NT2/D1 (cell line): ENCODE data around the gene DOK1.

Source experiments
- DNase-seq: peaks from one replicate; pipeline ENCODE4 v3.0.0-alpha.2; 2011; ENCODE audit warnings: low read depth, low spot score
- H3K27me3 ChIP-seq: 2 replicates; pipeline ENCODE4 v1.6.0; 2011; ENCODE audit warnings: mild to moderate bottlenecking; ENCODE audit not compliant: insufficient read length, insufficient read depth
- H3K36me3 ChIP-seq: 2 replicates; pipeline ENCODE4 v1.6.1; 2011; ENCODE audit warnings: mild to moderate bottlenecking, low read length, mixed read lengths; ENCODE audit not compliant: insufficient read depth, insufficient read length
- H3K4me1 ChIP-seq: 2 replicates; pipeline ENCODE4 v1.5.1; 2011; ENCODE audit not compliant: insufficient read depth, insufficient read length
- H3K4me3 ChIP-seq: 2 replicates; pipeline ENCODE4 v1.5.1; 2011; ENCODE audit warnings: low read depth; ENCODE audit not compliant: insufficient read length
- H3K9ac ChIP-seq: 2 replicates; pipeline ENCODE4 v1.6.0; 2011; ENCODE audit warnings: low read depth; ENCODE audit not compliant: insufficient read length
- H3K9me3 ChIP-seq: 2 replicates; pipeline ENCODE4 v1.5.1; 2011; ENCODE audit warnings: mild to moderate bottlenecking, low read length; ENCODE audit not compliant: insufficient read depth
- SUZ12 ChIP-seq: IDR thresholded peaks from 2 replicates; pipeline ENCODE4 v1.6.1; 2011; ENCODE audit not compliant: insufficient read length, insufficient read depth; ENCODE audit errors: extremely low read depth
- YY1 ChIP-seq: IDR thresholded peaks from 2 replicates; pipeline ENCODE4 v1.6.1; 2011; ENCODE audit not compliant: insufficient read length, insufficient read depth
- ZNF274 ChIP-seq: IDR thresholded peaks from 2 replicates; pipeline ENCODE4 v1.6.1; 2011; ENCODE audit warnings: mild to moderate bottlenecking, low read depth, low read length

DOK1 gene

DNA sequence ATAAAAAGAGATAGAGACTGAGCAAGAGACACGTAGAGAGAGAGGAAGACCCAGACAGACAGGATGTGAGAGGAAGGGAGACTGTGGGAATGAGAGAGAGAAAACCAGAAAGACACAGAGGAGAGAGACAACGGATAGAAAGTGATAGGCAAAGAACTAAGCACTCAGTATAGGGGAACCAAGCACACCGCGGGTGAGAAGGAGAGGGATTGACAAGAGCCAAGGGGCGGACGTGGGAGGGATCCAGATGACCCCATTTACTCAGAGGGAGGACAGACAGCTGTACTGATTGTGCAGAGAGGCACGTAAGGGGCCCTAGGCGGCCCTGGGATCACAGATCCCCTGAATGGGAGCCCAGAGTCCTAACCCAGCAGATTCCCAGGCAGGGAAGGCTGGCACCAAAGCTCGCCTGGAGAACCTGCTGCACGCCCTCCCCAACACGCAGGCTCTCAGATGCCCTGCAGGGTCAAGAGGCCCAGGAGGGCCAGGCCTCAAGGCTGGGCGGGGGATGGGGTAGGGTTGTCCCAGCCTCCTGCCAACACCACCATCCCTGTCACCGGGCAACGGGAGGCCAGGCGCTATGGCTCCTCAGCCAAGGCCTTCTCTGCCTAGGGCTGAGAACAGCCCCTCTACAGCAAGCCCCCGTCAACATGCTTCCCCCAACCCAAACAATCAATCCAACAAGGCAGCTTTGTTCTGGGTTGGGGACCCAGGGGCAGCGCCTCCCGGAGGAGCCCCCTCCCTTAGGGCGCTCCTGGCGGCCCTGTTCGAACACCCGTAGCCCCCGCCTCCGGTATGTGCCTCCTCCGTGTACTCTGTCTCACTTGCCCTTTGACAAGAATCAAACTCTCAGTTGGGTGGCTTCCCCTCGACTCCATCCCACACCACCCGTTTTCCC lies 1.4 kb upstream of the DOK1 start:
- H3K9ac ChIP-seq = peak overlapping the region; percentile 59
- H3K36me3 ChIP-seq = peaks cover 15% of the 10 kb centered on the region
- TF ChIP-seq YY1 = no peak
- TF ChIP-seq SUZ12 = no peak
- no peak for TF ChIP-seq ZNF274
- peaks cover 55% of the 10 kb centered on the region for H3K27me3 ChIP-seq
- peaks cover 7% of the 10 kb centered on the region for H3K4me1 ChIP-seq
- DNase-seq = no peak
- peak overlapping the region; percentile 82 for H3K4me3 ChIP-seq
- H3K9me3 ChIP-seq = no peaks in the 10 kb centered on the region

DNA sequence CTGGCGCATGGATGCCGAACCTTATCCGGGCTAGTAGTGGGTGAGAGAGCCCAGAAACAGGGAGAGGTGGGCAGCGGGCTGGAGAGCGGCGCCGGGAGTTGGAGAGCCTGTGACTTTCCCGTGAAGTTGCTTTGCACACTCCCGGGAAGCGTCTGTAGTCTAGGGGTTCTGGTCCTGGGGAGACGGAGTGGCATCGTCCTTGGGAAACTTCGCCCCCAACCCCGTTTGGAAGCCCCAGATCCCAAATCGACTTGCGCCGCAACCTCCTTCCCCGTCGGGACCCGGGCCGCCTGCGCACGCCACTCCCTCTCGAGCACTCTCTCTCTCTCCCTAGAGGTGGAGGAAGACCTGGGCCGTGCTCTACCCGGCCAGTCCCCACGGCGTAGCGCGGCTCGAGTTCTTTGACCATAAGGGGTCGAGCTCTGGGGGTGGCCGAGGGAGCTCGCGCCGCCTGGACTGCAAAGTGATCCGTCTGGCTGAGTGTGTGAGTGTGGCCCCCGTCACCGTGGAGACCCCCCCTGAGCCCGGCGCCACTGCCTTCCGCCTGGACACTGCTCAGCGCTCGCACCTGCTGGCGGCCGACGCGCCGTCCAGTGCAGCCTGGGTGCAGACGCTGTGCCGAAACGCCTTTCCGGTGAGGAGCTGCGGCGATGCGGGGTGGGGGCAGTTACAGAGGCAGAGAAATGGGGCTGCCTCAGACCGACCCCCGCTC lies 456 bp downstream of the DOK1 start:
- no peak for DNase-seq

DNA sequence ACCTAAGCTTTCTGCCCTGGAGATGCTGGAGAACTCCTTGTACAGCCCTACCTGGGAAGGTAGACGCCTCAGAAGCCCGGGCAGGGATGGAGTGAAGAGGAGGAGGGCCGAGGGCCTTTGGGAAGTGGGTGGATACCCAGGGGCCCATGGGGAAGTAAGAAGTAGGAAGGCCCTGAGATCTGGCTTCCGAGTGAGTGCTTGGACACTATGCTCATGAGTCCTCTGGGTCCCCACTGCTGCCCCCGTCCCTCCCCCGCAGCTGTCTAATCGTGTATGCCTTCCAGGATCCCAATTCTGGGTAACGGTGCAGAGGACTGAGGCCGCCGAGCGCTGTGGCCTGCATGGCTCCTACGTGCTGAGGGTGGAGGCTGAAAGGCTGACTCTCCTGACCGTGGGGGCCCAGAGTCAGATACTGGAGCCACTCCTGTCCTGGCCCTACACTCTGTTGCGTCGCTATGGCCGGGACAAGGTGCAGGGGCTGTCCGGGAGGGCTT lies 1.1 kb downstream of the DOK1 start:
- Histone ChIP-seq H3K4me3 (peak overlapping the region; percentile 82), H3K27me3 (peaks cover 31% of the 10 kb centered on the region), H3K36me3 (peaks cover 12% of the 10 kb centered on the region)

More for the DNA sequence above, 456 bp downstream of the DOK1 start:
- Histone ChIP-seq H3K9ac (peak overlapping the region; percentile 76), H3K4me3 (peak overlapping the region; percentile 82), H3K4me1 (peaks cover 7% of the 10 kb centered on the region), H3K27me3 (peaks cover 38% of the 10 kb centered on the region), H3K36me3 (peaks cover 14% of the 10 kb centered on the region), H3K9me3 (no peaks in the 10 kb centered on the region)
- TF ChIP-seq YY1 (no peak), ZNF274 (no peak), SUZ12 (no peak)

DNA sequence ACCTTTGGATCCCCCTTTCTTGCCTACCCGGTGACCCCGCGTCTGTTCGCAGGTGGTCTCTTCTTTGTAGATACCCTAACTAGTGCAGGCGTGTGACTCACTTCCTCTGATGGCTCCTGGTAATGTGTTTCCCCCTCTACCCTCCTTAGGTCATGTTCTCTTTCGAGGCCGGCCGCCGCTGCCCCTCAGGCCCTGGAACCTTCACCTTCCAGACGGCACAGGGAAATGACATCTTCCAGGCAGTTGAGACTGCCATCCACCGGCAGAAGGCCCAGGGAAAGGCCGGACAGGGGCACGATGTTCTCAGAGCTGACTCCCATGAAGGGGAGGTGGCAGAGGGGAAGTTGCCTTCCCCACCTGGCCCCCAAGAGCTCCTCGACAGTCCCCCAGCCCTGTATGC lies 1.6 kb downstream of the DOK1 start:
- H3K9me3 ChIP-seq = no peaks in the 10 kb centered on the region
- no peak for TF ChIP-seq ZNF274
- TF ChIP-seq SUZ12 = no peak
- TF ChIP-seq YY1 = no peak
- DNase-seq = no peak
- peaks cover 13% of the 10 kb centered on the region for H3K4me1 ChIP-seq
- H3K27me3 ChIP-seq = peaks cover 27% of the 10 kb centered on the region
- no peak overlapping the region for H3K9ac ChIP-seq
- H3K4me3 ChIP-seq = no peak overlapping the region
- peaks cover 12% of the 10 kb centered on the region for H3K36me3 ChIP-seq

More for the DNA sequence above, 1.1 kb downstream of the DOK1 start:
- DNase-seq = no peak
- TF ChIP-seq SUZ12 (no peak), YY1 (no peak), ZNF274 (no peak)
- H3K9ac ChIP-seq = peak overlapping the region; percentile 76
- H3K4me1 ChIP-seq = peaks cover 12% of the 10 kb centered on the region
- H3K9me3 ChIP-seq = no peaks in the 10 kb centered on the region

DNA sequence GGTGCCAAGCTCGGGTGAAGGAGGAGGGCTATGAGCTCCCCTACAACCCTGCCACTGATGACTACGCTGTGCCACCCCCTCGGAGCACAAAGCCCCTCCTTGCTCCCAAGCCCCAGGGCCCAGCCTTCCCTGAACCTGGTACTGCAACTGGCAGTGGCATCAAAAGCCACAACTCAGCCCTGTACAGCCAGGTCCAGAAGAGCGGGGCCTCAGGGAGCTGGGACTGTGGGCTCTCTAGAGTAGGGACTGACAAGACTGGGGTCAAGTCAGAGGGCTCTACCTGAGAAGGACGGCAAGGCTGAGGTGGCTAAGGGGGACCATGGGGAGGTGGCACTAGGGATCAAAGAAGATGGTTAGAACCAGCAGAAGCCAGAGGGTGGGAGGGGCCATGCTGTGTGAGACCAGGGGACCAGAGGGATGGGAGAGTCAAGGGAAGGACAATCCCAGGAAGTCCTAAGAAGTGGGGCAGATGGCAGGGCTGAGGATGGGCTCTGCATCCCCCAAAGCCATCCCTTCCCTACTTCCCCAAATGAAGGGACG lies 2.4 kb downstream of the DOK1 start:
- Histone ChIP-seq H3K36me3 (peaks cover 12% of the 10 kb centered on the region), H3K9ac (no peak overlapping the region), H3K4me3 (no peak overlapping the region), H3K4me1 (peaks cover 13% of the 10 kb centered on the region), H3K9me3 (no peaks in the 10 kb centered on the region), H3K27me3 (peaks cover 24% of the 10 kb centered on the region)
- no peak for DNase-seq
- TF ChIP-seq YY1 (no peak), SUZ12 (no peak), ZNF274 (no peak)

DNA sequence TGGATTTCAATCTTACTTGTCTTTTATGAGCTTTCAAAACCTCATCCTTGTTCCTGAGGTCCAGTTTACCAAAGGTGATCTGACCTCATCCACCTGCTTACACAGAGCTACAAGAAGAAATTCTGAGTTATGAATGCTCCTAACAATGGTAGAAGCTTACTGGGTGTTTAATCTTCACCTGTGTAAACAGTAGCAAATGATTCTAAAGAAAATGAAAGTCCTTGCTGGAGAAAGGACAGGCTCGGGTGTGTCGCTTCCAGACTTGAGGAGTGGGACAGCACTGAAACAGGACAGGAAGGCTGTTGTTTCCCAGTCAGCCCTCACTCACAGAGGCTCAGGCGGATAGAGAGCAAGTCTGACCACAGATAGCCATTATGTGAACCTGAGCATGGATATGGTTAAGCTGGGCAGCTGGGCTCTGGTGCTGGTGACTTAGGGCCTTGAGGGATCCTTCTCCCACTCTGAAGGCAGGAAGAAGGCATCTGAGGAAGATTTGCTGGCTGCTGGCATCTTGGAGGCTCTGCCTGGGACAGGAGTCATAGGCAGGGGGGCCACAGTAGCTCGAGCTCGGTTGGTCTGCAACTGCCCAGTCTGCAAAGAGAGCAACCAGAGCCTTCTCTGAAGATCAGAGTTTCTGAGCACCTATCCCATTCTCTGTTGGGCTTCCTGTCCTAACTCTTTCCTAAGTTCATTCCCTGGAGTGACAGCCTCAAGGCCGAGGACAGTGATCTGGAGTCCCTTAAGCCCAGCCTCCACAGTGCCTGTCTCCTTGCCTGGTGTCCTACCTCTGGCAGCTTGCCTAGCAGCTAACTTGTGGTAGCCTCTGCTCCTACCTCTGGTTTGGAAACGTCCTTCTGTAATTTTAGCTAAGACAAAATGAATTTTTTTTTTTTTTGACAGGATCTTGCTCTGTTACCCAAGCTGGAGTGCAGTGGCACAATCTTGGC lies 4.0 kb downstream of the DOK1 start:
- Histone ChIP-seq H3K27me3 (peaks cover 20% of the 10 kb centered on the region), H3K4me1 (peaks cover 9% of the 10 kb centered on the region), H3K9me3 (no peaks in the 10 kb centered on the region), H3K4me3 (no peak overlapping the region), H3K36me3 (peaks cover 12% of the 10 kb centered on the region), H3K9ac (no peak overlapping the region)
- no peak for DNase-seq
- TF ChIP-seq ZNF274 = no peak
- TF ChIP-seq SUZ12 = no peak
- no peak for TF ChIP-seq YY1
